ENCODE data around the gene RNF145.

The RNF145 gene

GRCh38 chr5:159156426-159157238 is 52.7 kb downstream of the RNF145 start:
- TF ChIP-seq, protein P1, sequence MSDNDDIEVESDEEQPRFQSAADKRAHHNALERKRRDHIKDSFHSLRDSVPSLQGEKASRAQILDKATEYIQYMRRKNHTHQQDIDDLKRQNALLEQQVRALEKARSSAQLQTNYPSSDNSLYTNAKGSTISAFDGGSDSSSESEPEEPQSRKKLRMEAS (IDR thresholded peaks at IDR 0.05): no peak
- TF ChIP-seq RAD21 (IDR thresholded peaks at IDR 0.05; ENCODE audit: low read depth): peak; percentile 77

DNA sequence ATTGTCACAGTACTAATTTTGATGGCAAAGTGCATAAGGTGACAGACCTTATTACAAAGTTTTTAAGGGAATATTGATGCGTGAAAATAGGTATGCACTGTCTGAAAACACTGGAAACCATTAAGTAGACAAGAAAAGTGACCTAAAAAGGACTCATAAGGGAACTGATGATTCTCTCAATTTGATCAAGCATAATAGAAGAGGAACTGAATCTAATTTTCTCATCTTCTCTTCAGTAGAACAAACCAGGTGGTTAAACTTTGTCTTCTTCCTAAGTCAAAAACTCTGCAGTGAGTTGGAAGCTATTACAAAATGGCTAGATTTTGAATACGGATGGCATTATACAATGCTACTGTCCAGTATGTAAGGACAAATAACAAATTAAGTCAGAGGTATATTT is 53.4 kb downstream of the RNF145 start:
- TF ChIP-seq, protein P1 (IDR thresholded peaks at IDR 0.05): no peak
- TF ChIP-seq FOXM1 (IDR thresholded peaks at IDR 0.05; ENCODE audit: borderline replicate concordance, low read depth) (no peak), NFIC (IDR thresholded peaks at IDR 0.05) (no peak), CREB1 (IDR thresholded peaks at IDR 0.05; ENCODE audit: low read depth) (no peak), ZBTB7A (IDR thresholded peaks at IDR 0.05; ENCODE audit: low read depth) (no peak), EP300 (IDR thresholded peaks at IDR 0.05; ENCODE audit: borderline replicate concordance) (no peak), TAF1 (IDR thresholded peaks at IDR 0.05; ENCODE audit: low read depth) (no peak)
- TF ChIP-seq, protein P2, sequence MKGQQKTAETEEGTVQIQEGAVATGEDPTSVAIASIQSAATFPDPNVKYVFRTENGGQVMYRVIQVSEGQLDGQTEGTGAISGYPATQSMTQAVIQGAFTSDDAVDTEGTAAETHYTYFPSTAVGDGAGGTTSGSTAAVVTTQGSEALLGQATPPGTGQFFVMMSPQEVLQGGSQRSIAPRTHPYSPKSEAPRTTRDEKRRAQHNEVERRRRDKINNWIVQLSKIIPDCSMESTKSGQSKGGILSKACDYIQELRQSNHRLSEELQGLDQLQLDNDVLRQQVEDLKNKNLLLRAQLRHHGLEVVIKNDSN (IDR thresholded peaks at IDR 0.05): no peak

DNA sequence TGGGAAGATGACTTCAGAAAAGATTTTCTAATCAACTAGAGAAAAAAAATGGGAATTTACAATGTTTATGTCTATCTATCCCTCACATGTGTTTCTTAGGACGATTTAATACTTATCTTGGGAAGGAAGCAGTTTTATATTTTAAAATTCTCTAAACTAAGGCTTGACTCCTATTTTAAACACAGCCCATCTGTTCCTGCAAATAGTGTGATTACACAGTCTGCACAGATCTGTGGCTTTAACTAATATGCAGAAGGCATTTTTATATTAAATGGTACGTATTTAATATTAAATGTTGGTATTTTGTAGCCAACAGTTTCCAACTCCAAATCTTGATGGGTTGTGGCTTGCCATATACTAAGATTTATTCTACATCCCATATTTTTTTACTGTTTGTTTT is 56.5 kb downstream of the RNF145 start:
- no peak for TF ChIP-seq FOXM1 (IDR thresholded peaks at IDR 0.05; ENCODE audit: borderline replicate concordance, low read depth)
- TF ChIP-seq CREB1 (IDR thresholded peaks at IDR 0.05; ENCODE audit: low read depth): no peak
- TF ChIP-seq, protein P2 (IDR thresholded peaks at IDR 0.05): no peak
- no peak for TF ChIP-seq RAD21 (IDR thresholded peaks at IDR 0.05; ENCODE audit: low read depth)
- TF ChIP-seq, protein P3, sequence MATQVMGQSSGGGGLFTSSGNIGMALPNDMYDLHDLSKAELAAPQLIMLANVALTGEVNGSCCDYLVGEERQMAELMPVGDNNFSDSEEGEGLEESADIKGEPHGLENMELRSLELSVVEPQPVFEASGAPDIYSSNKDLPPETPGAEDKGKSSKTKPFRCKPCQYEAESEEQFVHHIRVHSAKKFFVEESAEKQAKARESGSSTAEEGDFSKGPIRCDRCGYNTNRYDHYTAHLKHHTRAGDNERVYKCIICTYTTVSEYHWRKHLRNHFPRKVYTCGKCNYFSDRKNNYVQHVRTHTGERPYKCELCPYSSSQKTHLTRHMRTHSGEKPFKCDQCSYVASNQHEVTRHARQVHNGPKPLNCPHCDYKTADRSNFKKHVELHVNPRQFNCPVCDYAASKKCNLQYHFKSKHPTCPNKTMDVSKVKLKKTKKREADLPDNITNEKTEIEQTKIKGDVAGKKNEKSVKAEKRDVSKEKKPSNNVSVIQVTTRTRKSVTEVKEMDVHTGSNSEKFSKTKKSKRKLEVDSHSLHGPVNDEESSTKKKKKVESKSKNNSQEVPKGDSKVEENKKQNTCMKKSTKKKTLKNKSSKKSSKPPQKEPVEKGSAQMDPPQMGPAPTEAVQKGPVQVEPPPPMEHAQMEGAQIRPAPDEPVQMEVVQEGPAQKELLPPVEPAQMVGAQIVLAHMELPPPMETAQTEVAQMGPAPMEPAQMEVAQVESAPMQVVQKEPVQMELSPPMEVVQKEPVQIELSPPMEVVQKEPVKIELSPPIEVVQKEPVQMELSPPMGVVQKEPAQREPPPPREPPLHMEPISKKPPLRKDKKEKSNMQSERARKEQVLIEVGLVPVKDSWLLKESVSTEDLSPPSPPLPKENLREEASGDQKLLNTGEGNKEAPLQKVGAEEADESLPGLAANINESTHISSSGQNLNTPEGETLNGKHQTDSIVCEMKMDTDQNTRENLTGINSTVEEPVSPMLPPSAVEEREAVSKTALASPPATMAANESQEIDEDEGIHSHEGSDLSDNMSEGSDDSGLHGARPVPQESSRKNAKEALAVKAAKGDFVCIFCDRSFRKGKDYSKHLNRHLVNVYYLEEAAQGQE (IDR thresholded peaks at IDR 0.05; ENCODE audit: low read depth): no peak
- no peak for TF ChIP-seq ZBTB7A (IDR thresholded peaks at IDR 0.05; ENCODE audit: low read depth)
- no peak for TF ChIP-seq TAF1 (IDR thresholded peaks at IDR 0.05; ENCODE audit: low read depth)
- no peak for TF ChIP-seq EP300 (IDR thresholded peaks at IDR 0.05; ENCODE audit: borderline replicate concordance)
- TF ChIP-seq, protein P1 (IDR thresholded peaks at IDR 0.05): no peak
- TF ChIP-seq CEBPB (IDR thresholded peaks at IDR 0.05): no peak
- TF ChIP-seq EGR1 (IDR thresholded peaks at IDR 0.05): no peak
- TF ChIP-seq TEAD4 (IDR thresholded peaks at IDR 0.05): no peak
- no peak for TF ChIP-seq TCF12 (IDR thresholded peaks at IDR 0.05; ENCODE audit: low read depth)
- TF ChIP-seq NFIC (IDR thresholded peaks at IDR 0.05): no peak
- no peak for TF ChIP-seq YY1 (IDR thresholded peaks at IDR 0.05; ENCODE audit: low read depth)

DNA sequence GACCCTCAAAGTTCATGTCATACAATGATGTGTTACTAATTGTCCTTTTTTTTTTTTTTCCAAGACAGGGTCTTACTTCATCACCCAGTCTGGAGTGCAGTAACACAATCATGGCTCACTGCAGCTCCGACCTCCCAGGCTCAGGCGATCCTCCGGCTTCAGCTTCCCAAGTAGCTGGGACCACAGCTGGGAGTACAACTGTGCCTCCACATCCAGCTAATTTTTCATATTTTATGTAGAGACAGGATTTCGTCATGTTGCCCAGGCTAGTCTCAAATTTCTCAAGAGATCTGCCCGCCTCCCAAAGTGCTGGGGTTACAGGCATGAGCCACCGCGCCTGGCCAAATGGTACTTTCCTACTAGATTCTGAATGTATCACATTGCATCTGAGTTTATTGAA is 60.3 kb downstream of the RNF145 start:
- TF ChIP-seq TAF1 (IDR thresholded peaks at IDR 0.05; ENCODE audit: low read depth): no peak
- TF ChIP-seq NFIC (IDR thresholded peaks at IDR 0.05): no peak
- no peak for TF ChIP-seq FOXM1 (IDR thresholded peaks at IDR 0.05; ENCODE audit: borderline replicate concordance, low read depth)
- TF ChIP-seq CREB1 (IDR thresholded peaks at IDR 0.05; ENCODE audit: low read depth): no peak
- TF ChIP-seq EP300 (IDR thresholded peaks at IDR 0.05; ENCODE audit: borderline replicate concordance): no peak
- TF ChIP-seq, protein P2 (IDR thresholded peaks at IDR 0.05): no peak
- TF ChIP-seq RAD21 (IDR thresholded peaks at IDR 0.05; ENCODE audit: low read depth): no peak
- TF ChIP-seq, protein P1 (IDR thresholded peaks at IDR 0.05): no peak
- TF ChIP-seq, protein P3 (IDR thresholded peaks at IDR 0.05; ENCODE audit: low read depth): no peak
- no peak for TF ChIP-seq TCF12 (IDR thresholded peaks at IDR 0.05; ENCODE audit: low read depth)
- TF ChIP-seq ZBTB7A (IDR thresholded peaks at IDR 0.05; ENCODE audit: low read depth): no peak
- TF ChIP-seq EGR1 (IDR thresholded peaks at IDR 0.05): no peak
- no peak for TF ChIP-seq CEBPB (IDR thresholded peaks at IDR 0.05)
- no peak for TF ChIP-seq TEAD4 (IDR thresholded peaks at IDR 0.05)

DNA sequence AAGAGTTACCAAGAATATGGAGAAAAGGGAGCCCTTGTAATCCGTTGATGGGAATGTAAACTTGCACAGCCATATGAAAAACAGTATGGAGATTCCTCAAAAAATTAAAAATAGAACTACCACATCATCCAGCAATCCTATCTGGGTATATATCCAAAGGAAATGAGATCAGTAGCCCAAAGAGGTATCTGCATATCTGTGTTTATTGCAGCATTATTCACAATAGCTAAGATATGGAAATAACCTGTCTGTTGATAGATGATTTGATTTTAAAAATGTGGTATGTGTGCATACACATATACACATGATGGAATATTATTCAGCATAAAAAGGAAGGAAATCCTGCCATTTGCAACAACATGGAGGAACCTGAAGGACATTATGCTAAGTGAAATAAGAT is 61.4 kb downstream of the RNF145 start:
- no peak for TF ChIP-seq NFIC (IDR thresholded peaks at IDR 0.05)
- TF ChIP-seq, protein P2 (IDR thresholded peaks at IDR 0.05): no peak
- TF ChIP-seq TAF1 (IDR thresholded peaks at IDR 0.05; ENCODE audit: low read depth): no peak
- TF ChIP-seq YY1 (IDR thresholded peaks at IDR 0.05; ENCODE audit: low read depth): no peak
- no peak for TF ChIP-seq TEAD4 (IDR thresholded peaks at IDR 0.05)
- TF ChIP-seq RAD21 (IDR thresholded peaks at IDR 0.05; ENCODE audit: low read depth): no peak
- TF ChIP-seq, protein P1 (IDR thresholded peaks at IDR 0.05): no peak
- no peak for TF ChIP-seq CEBPB (IDR thresholded peaks at IDR 0.05)
- TF ChIP-seq EGR1 (IDR thresholded peaks at IDR 0.05): no peak
- no peak for TF ChIP-seq ZBTB7A (IDR thresholded peaks at IDR 0.05; ENCODE audit: low read depth)
- TF ChIP-seq EP300 (IDR thresholded peaks at IDR 0.05; ENCODE audit: borderline replicate concordance): no peak
- no peak for TF ChIP-seq CREB1 (IDR thresholded peaks at IDR 0.05; ENCODE audit: low read depth)
- TF ChIP-seq TCF12 (IDR thresholded peaks at IDR 0.05; ENCODE audit: low read depth): no peak
- TF ChIP-seq FOXM1 (IDR thresholded peaks at IDR 0.05; ENCODE audit: borderline replicate concordance, low read depth): no peak
- TF ChIP-seq, protein P3 (IDR thresholded peaks at IDR 0.05; ENCODE audit: low read depth): no peak

Measured in Ishikawa (cell line).